GM12878 (cell line): ENCODE measurements around the gene CDC16.

Experiments used
- JUND ChIP-seq: IDR thresholded peaks from 2 replicates; pipeline ENCODE4 v1.6.1; 2012; ENCODE audit warnings: low read depth, mild to moderate bottlenecking, low read length, improper control_type of control experiment, moderate library complexity
- MYB ChIP-seq: fragments of 150-350 bp; IDR thresholded peaks from 2 replicates; pipeline ENCODE4 v1.6.1; 2014; ENCODE audit warnings: mild to moderate bottlenecking, low read depth, low read length, borderline replicate concordance
- SREBF2 ChIP-seq: IDR thresholded peaks from 2 replicates; pipeline ENCODE4 v1.6.1; 2012; ENCODE audit warnings: mild to moderate bottlenecking, low read length
- STAT3 ChIP-seq: IDR thresholded peaks from 2 replicates; pipeline ENCODE4 v1.6.1; 2011; ENCODE audit warnings: low read depth, low read length, improper control_type of control experiment
- ZNF274 ChIP-seq: IDR thresholded peaks from one replicate; pipeline ENCODE4 v1.8.0; 2011; ENCODE audit not compliant: insufficient read length, insufficient read depth
- TF ChIP-seq, protein P1 (sequence below), 3 experiments: IDR thresholded peaks in 2 of 3; conservative IDR thresholded peaks in 1 of 3; 2 replicates each; pipeline ENCODE4 v1.5.1; 2011; ENCODE audit warnings: low read depth in 3 of 3, low read length in 3 of 3, mild to moderate bottlenecking in 3 of 3, control low read depth in 2 of 3, moderate library complexity in 2 of 3, inconsistent platforms in 1 of 3, mixed read lengths in 1 of 3; ENCODE audit not compliant: control insufficient read depth in 2 of 3, insufficient read depth in 1 of 3; ENCODE audit errors: extremely low read depth in 1 of 3
- TF ChIP-seq, protein P2 (sequence below): IDR thresholded peaks from 2 replicates; pipeline ENCODE4 v1.6.1; 2012; ENCODE audit warnings: mild to moderate bottlenecking, low read depth, low read length
- TF ChIP-seq, protein P3 (sequence below): fragments of 450-650 bp; IDR thresholded peaks from 2 replicates; pipeline ENCODE4 v1.6.1; 2017; ENCODE audit warnings: antibody characterized with exemption, mild to moderate bottlenecking, moderate library complexity

DNA sequence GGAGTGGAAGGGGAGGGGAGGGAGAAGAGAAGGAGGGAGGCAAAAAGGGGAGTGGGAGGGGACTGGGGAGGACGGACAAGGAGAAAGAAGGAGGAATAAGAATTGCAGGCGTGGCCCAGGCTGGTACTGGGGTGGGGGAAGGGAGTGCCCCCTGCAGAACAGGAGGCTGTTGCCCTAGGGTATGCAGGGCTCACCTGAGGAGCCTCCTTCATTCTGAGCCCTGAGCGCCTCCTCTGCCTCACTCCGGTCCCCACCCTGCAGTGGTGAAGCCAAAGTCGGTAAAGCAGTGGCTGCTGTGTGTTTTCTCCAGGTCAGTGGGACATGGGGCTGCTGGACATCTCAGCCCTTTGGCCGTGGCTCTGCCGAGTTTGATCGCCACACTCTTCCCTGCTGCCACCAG, 9.1 kb upstream of the CDC16 start:
- no peak for TF ChIP-seq JUND
- TF ChIP-seq MYB, result no peak
- TF ChIP-seq, protein P1, sequence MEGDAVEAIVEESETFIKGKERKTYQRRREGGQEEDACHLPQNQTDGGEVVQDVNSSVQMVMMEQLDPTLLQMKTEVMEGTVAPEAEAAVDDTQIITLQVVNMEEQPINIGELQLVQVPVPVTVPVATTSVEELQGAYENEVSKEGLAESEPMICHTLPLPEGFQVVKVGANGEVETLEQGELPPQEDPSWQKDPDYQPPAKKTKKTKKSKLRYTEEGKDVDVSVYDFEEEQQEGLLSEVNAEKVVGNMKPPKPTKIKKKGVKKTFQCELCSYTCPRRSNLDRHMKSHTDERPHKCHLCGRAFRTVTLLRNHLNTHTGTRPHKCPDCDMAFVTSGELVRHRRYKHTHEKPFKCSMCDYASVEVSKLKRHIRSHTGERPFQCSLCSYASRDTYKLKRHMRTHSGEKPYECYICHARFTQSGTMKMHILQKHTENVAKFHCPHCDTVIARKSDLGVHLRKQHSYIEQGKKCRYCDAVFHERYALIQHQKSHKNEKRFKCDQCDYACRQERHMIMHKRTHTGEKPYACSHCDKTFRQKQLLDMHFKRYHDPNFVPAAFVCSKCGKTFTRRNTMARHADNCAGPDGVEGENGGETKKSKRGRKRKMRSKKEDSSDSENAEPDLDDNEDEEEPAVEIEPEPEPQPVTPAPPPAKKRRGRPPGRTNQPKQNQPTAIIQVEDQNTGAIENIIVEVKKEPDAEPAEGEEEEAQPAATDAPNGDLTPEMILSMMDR (IDR thresholded peaks at IDR 0.05 in 2 of 3, conservative IDR thresholded peaks at IDR 0.05 in 1 of 3; ENCODE audit: control insufficient read depth in 2 of 3, extremely low read depth in 1 of 3, insufficient read depth in 1 of 3, low read depth in 3 of 3, low read length in 3 of 3), result no peak
- TF ChIP-seq ZNF274, result no peak
- TF ChIP-seq, protein P2, sequence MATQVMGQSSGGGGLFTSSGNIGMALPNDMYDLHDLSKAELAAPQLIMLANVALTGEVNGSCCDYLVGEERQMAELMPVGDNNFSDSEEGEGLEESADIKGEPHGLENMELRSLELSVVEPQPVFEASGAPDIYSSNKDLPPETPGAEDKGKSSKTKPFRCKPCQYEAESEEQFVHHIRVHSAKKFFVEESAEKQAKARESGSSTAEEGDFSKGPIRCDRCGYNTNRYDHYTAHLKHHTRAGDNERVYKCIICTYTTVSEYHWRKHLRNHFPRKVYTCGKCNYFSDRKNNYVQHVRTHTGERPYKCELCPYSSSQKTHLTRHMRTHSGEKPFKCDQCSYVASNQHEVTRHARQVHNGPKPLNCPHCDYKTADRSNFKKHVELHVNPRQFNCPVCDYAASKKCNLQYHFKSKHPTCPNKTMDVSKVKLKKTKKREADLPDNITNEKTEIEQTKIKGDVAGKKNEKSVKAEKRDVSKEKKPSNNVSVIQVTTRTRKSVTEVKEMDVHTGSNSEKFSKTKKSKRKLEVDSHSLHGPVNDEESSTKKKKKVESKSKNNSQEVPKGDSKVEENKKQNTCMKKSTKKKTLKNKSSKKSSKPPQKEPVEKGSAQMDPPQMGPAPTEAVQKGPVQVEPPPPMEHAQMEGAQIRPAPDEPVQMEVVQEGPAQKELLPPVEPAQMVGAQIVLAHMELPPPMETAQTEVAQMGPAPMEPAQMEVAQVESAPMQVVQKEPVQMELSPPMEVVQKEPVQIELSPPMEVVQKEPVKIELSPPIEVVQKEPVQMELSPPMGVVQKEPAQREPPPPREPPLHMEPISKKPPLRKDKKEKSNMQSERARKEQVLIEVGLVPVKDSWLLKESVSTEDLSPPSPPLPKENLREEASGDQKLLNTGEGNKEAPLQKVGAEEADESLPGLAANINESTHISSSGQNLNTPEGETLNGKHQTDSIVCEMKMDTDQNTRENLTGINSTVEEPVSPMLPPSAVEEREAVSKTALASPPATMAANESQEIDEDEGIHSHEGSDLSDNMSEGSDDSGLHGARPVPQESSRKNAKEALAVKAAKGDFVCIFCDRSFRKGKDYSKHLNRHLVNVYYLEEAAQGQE, result no peak
- TF ChIP-seq, protein P3, sequence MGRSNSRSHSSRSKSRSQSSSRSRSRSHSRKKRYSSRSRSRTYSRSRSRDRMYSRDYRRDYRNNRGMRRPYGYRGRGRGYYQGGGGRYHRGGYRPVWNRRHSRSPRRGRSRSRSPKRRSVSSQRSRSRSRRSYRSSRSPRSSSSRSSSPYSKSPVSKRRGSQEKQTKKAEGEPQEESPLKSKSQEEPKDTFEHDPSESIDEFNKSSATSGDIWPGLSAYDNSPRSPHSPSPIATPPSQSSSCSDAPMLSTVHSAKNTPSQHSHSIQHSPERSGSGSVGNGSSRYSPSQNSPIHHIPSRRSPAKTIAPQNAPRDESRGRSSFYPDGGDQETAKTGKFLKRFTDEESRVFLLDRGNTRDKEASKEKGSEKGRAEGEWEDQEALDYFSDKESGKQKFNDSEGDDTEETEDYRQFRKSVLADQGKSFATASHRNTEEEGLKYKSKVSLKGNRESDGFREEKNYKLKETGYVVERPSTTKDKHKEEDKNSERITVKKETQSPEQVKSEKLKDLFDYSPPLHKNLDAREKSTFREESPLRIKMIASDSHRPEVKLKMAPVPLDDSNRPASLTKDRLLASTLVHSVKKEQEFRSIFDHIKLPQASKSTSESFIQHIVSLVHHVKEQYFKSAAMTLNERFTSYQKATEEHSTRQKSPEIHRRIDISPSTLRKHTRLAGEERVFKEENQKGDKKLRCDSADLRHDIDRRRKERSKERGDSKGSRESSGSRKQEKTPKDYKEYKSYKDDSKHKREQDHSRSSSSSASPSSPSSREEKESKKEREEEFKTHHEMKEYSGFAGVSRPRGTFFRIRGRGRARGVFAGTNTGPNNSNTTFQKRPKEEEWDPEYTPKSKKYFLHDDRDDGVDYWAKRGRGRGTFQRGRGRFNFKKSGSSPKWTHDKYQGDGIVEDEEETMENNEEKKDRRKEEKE, result no peak
- no peak for TF ChIP-seq STAT3
- no peak for TF ChIP-seq SREBF2
